Kidney (tissue), 14 donors: Measurements from ENCODE around the gene NOTUM. TPM values are rescaled to one million over a fixed set of nuclear protein-coding genes. Genes with fewer than 3 reads are reported as not detected.
A peak's percentile ranks its signal among the peaks of the same experiment; 100 is the strongest.

Experiments used
- DNase-seq, 5 donors: peaks; one replicate each; pipeline ENCODE4 v3.0.0-alpha.2; 2013 to 2020
- FAIRE-seq: peaks from 2 replicates; lab custom pipeline; 2012; peaks lifted over from hg19 to GRCh38; lab: Jason Lieb, UNC
- H3K27ac ChIP-seq, 2 donors: one replicate each; pipeline ENCODE4 v1.7.0; 2013; ENCODE audit warnings: low read depth in 2 of 2, low read length in 2 of 2, inconsistent platforms in 1 of 2
- H3K27me3 ChIP-seq: one replicate; pipeline ENCODE4 v1.7.1; 2013; ENCODE audit warnings: low read length, inconsistent platforms; ENCODE audit not compliant: control insufficient read depth, insufficient read depth
- H3K36me3 ChIP-seq, 3 donors: one replicate each; pipeline versions ENCODE4 v1.7.0 to v1.7.1; 2013; ENCODE audit warnings: low read length in 3 of 3, control low read depth in 1 of 3, inconsistent platforms in 1 of 3; ENCODE audit not compliant: insufficient read depth in 3 of 3, control insufficient read depth in 2 of 3
- H3K4me1 ChIP-seq, 3 donors: one replicate each; pipeline versions ENCODE4 v1.7.0 to v1.7.1; 2013; ENCODE audit warnings: low read length in 3 of 3, inconsistent platforms in 1 of 3, low read depth in 1 of 3; ENCODE audit not compliant: control insufficient read depth in 2 of 3, insufficient read depth in 2 of 3
- H3K4me3 ChIP-seq, 3 donors: one replicate each; pipeline versions ENCODE4 v1.7.0 to v1.8.1; 2013; ENCODE audit warnings: low read length in 3 of 3, control low read depth in 1 of 3, inconsistent platforms in 1 of 3
- H3K9ac ChIP-seq, 3 donors: one replicate each; pipeline versions ENCODE4 v1.7.0 to v1.7.1; 2013; ENCODE audit warnings: low read length in 3 of 3, control low read depth in 1 of 3, inconsistent platforms in 1 of 3
- H3K9me3 ChIP-seq, 3 donors: one replicate each; pipeline versions ENCODE4 v1.7.0 to v1.7.1; 2013; ENCODE audit warnings: low read length in 3 of 3, control low read depth in 1 of 3, inconsistent platforms in 1 of 3; ENCODE audit not compliant: control insufficient read depth in 2 of 3, insufficient read depth in 1 of 3
- CTCF ChIP-seq: IDR thresholded peaks from 3 replicates; pipeline ENCODE4 v1.5.1; 2012; ENCODE audit warnings: mild to moderate bottlenecking, moderate library complexity, borderline replicate concordance; ENCODE audit not compliant: insufficient read depth; ENCODE audit errors: extremely low read depth
- intact Hi-C: fragments of 100-400 bp; cut with DNase I; formaldehyde crosslinking; loops from one replicate; pipeline ENCODE4 v1.11.1; 2022
- polyA plus RNA-seq: library from polyadenylated mRNA; stranded (reverse); fragments of 350-450 nt; fragmentation: Illumina TruSeq; extraction: RNeasy Lipid Tissue Mini Kit (QIAGEN cat#74804); gene quantifications from one replicate; pipeline ENCODE4 v1.2.3, GENCODE V29; 2014; ENCODE audit warnings: low read depth, low replicate concordance; ENCODE audit not compliant: insufficient read depth
- total RNA-seq: library from RNA; stranded (reverse); fragmentation: NEBNext Ultra II Directional; extraction: Animal tissue kit (Norgen Biotek cat#: 25700); gene quantifications from one replicate; pipeline ENCODE4 v1.2.1, GENCODE V29; 2021
- donor health status: control.
- donor health status: control.
- donor health status: control.
- donor health status: control.
- donor health status: control.
- donor health status: DM: yes; HTN: yes; CAD: no.
- donor health status: Normal renal cell carcinoma (clear cell type).

The NOTUM gene
- total and polyA plus RNA-seq, 2 donors from 2014 or later, result not detected

- H3K36me3 ChIP-seq, result no peaks in the 10 kb centered on the region
- intact Hi-C loops, result no loop called here
- H3K9me3 ChIP-seq, result no peaks in the 10 kb centered on the region
- H3K27ac ChIP-seq, result no peak overlapping the region
- DNase-seq, result no peak
- H3K9ac ChIP-seq, result no peak overlapping the region
- H3K4me3 ChIP-seq, result no peak overlapping the region
- no peak for FAIRE-seq
- H3K4me1 ChIP-seq, result peaks cover 0 to 3% (median 0%) of the 10 kb centered on the region in 3 donors
- H3K27me3 ChIP-seq, result no peaks in the 10 kb centered on the region
- no peak for TF ChIP-seq CTCF
Measured at GRCh38 chr17:81939218-81939617, 21.8 kb downstream of the NOTUM start.

- Histone ChIP-seq H3K4me3 (no peak overlapping the region), H3K9ac (no peak overlapping the region), H3K4me1 (peaks cover 0 to 3% (median 0%) of the 10 kb centered on the region in 3 donors), H3K27me3 (no peaks in the 10 kb centered on the region), H3K27ac (no peak overlapping the region), H3K36me3 (no peaks in the 10 kb centered on the region), H3K9me3 (no peaks in the 10 kb centered on the region)
- intact Hi-C loops, result no loop called here
- no peak for FAIRE-seq
- TF ChIP-seq CTCF, result no peak
- peak in 1 of 5 donors; percentile 74 for DNase-seq
Measured at GRCh38 chr17:81935709-81936084, 25.3 kb downstream of the NOTUM start.

GRCh38 chr17:81934850-81935708, 25.9 kb downstream of the NOTUM start:
- no peak for TF ChIP-seq CTCF
- Histone ChIP-seq H3K4me3 (no peak overlapping the region), H3K9ac (no peak overlapping the region), H3K27me3 (no peaks in the 10 kb centered on the region), H3K4me1 (peaks cover 0 to 3% (median 0%) of the 10 kb centered on the region in 3 donors), H3K9me3 (no peaks in the 10 kb centered on the region), H3K36me3 (no peaks in the 10 kb centered on the region), H3K27ac (no peak overlapping the region)
- intact Hi-C loops, result no loop called here
- DNase-seq (peak in 1 of 5 donors; percentile 71), FAIRE-seq (no peak)
